Panc1 (cell line): Measurements from ENCODE around the gene ZNF652. TPM values are rescaled to one million over a fixed set of nuclear protein-coding genes. Genes with fewer than 3 reads are reported as not detected.
A peak's percentile ranks its signal among the peaks of the same experiment; 100 is the strongest.
"Not testable (repeated sequence)": the region's sequence is repeated elsewhere in the genome, so short reads cannot be mapped to it uniquely, and the experiment has no call there.

Experiments used
- ATAC-seq: fragments of 200-7000 bp; cut with Tn5 transposase; 2 replicates; pipeline ENCODE4 v1.9.1; 2020; ENCODE audit warnings: mild to moderate bottlenecking, moderate library complexity
- BruUV-seq: library from RNA; stranded (reverse); fragments of 400-500 nt; replicated peaks from 2 replicates; lab custom pipeline; 2021; lab: Mats Ljungman, UMichigan
- CTCF ChIA-PET: fragments of 300-600 bp; sonication (Branson Sonifier 250); formaldehyde crosslinking; loops from one replicate; lab custom pipeline; 2022; ENCODE audit warnings: antibody characterized with exemption; lab: Charles Lee
- POLR2A ChIA-PET: fragments of 300-600 bp; sonication (Branson Sonifier 250); formaldehyde crosslinking; loops from one replicate; lab custom pipeline; 2022; ENCODE audit warnings: antibody characterized with exemption; lab: Charles Lee
- DNase-seq: peaks from one replicate; pipeline ENCODE4 v3.0.0-alpha.2; 2010; ENCODE audit warnings: low read depth, low spot score
- H3K27ac ChIP-seq: 2 replicates; pipeline ENCODE4 v1.5.1; 2011; ENCODE audit warnings: mild to moderate bottlenecking, low read length, inconsistent platforms
- H3K27me3 ChIP-seq: fragments of 200-500 bp; sonication (Bioruptor generic); 2 replicates; pipeline ENCODE4 v1.6.0; 2014; ENCODE audit warnings: low read length, inconsistent platforms; ENCODE audit not compliant: control insufficient read depth, insufficient read depth
- H3K36me3 ChIP-seq: fragments of 200-500 bp; sonication (Bioruptor generic); 2 replicates; pipeline ENCODE4 v1.5.1; 2014; ENCODE audit warnings: inconsistent platforms, mild to moderate bottlenecking, low read length, moderate library complexity; ENCODE audit not compliant: control insufficient read depth, insufficient read depth
- H3K4me1 ChIP-seq: 2 replicates; pipeline ENCODE4 v1.5.1; 2011; ENCODE audit warnings: inconsistent platforms, mild to moderate bottlenecking, low read length, moderate library complexity; ENCODE audit not compliant: control insufficient read depth, insufficient read depth
- H3K4me3 ChIP-seq, 2 experiments: 2 replicates each; pipeline ENCODE4 v1.5.1; 2011 to 2012; ENCODE audit warnings: low read depth in 2 of 2, low read length in 2 of 2, mild to moderate bottlenecking in 2 of 2, inconsistent platforms in 1 of 2, moderate library complexity in 1 of 2
- H3K9me3 ChIP-seq: fragments of 200-500 bp; sonication (Bioruptor generic); 2 replicates; pipeline ENCODE4 v1.5.1; 2014; ENCODE audit warnings: low read depth, mild to moderate bottlenecking, inconsistent platforms, low read length, moderate library complexity; ENCODE audit not compliant: control insufficient read depth, insufficient read depth
- POLR2AphosphoS5 ChIP-seq: IDR thresholded peaks from 2 replicates; pipeline ENCODE4 v1.6.1; 2012; ENCODE audit warnings: mild to moderate bottlenecking, low read depth, low read length, moderate library complexity
- REST ChIP-seq, 2 experiments: IDR thresholded peaks; 2 replicates each; pipeline ENCODE4 v1.6.1; 2011 to 2012; ENCODE audit warnings: low read depth in 2 of 2, control low read depth in 1 of 2, low read length in 1 of 2, mild to moderate bottlenecking in 1 of 2, moderate library complexity in 1 of 2; ENCODE audit not compliant: insufficient read depth in 1 of 2
- SIN3A ChIP-seq: IDR thresholded peaks from 2 replicates; pipeline ENCODE4 v1.6.1; 2012; ENCODE audit warnings: low read depth, mild to moderate bottlenecking, low read length, moderate library complexity, borderline replicate concordance; ENCODE audit not compliant: insufficient read depth
- TCF7L2 ChIP-seq: IDR thresholded peaks from 2 replicates; pipeline ENCODE4 v1.6.1; 2011; ENCODE audit warnings: mild to moderate bottlenecking, low read depth, low read length, inconsistent platforms
- in situ Hi-C: cut with HindIII; loops from 2 replicates; pipeline ENCODE4 v1.10.0; 2016; ENCODE audit warnings: low sequenced_read_pairs, low pct_unique_long_range_greater_than_20kb
- intact Hi-C: fragments of 100-400 bp; cut with micrococcal nuclease; formaldehyde crosslinking; loops from one replicate; pipeline ENCODE4 v1.10.0; 2022; ENCODE audit not compliant: unreplicated experiment
- total RNA-seq: library from RNA; stranded (reverse); gene quantifications from one replicate; pipeline ENCODE4 v1.2.1, GENCODE V29; 2021; ENCODE audit not compliant: unreplicated experiment
- TF ChIP-seq, protein P1 (sequence below): fragments of 450-650 bp; IDR thresholded peaks from 2 replicates; pipeline ENCODE4 v1.5.1; 2017; ENCODE audit warnings: mild to moderate bottlenecking

Gene ZNF652
- total RNA-seq, 1 experiment from 2014 or later, result 42.4 TPM

DNA sequence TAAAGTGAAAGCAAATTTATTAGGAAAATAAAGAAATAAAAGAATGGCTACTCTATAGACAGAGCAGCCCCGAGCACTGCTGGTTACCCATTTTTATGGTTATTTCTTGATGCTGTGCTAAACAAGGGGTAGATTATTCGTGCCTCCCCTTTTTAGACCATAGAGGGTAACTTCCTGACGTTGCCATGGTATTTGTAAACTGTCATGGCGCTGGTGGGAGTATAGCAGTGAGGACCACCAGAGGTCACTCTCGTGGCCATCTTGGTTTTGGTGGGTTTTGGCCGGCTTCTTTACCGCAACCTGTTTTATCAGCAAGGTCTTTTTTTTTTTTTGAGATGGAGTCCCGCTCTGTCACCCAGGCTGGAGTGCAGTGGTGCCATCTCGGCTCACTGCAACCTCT lies 100.5 kb downstream of the ZNF652 start:
- in situ Hi-C loops, intact Hi-C loops, CTCF ChIA-PET: not testable (repeated sequence)

DNA sequence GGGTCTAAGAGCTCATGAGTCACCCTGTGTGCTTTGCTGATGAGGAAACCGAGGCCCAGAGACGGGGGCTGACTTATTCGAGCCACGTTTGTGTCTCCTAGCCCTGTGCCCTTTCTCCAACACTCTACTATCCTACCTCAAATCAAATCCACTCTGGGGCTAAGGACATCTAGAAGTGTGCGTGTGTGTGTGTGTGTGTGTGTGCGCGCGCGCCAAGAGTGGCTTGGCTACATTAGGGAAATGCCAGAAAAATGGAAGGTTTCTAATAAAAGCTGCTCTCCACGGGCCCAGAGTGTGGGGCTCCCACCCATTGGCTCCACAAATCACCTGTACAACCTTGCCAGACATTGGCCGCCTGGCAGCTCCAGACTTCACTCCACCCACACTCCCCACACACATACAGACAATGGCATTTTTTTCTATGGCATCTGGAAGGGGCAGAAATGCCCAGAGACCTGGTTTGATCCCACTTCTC lies 101.2 kb downstream of the ZNF652 start:
- Histone ChIP-seq H3K4me1 (no peaks in the 10 kb centered on the region), H3K27me3 (no peaks in the 10 kb centered on the region), H3K36me3 (no peaks in the 10 kb centered on the region), H3K27ac (peak overlapping the region; percentile 29), H3K9me3 (no peaks in the 10 kb centered on the region), H3K4me3 (peak overlapping the region; percentile 50 to 76)
- intact Hi-C loops (no loop called here), in situ Hi-C loops (no loop called here)
- CTCF ChIA-PET, result interaction anchor here (0.5 to 0.9 kb wide), 4 partner anchors 31 to 230 kb away, joined by 3 to 5 read pairs (median 3); partner anchors contain the start of gene PHOSPHO1
- DNase-seq (no peak), ATAC-seq (peak; percentile 28)
- POLR2A ChIA-PET, result interaction anchor here (1.4 kb wide), 1 partner anchor 21 kb away, joined by 6 read pairs; no protein-coding TSS in a partner anchor
- BruUV-seq, result no TSS peak
- TF ChIP-seq TCF7L2, result no peak
- TF ChIP-seq POLR2AphosphoS5, result no peak
- TF ChIP-seq, protein P1, sequence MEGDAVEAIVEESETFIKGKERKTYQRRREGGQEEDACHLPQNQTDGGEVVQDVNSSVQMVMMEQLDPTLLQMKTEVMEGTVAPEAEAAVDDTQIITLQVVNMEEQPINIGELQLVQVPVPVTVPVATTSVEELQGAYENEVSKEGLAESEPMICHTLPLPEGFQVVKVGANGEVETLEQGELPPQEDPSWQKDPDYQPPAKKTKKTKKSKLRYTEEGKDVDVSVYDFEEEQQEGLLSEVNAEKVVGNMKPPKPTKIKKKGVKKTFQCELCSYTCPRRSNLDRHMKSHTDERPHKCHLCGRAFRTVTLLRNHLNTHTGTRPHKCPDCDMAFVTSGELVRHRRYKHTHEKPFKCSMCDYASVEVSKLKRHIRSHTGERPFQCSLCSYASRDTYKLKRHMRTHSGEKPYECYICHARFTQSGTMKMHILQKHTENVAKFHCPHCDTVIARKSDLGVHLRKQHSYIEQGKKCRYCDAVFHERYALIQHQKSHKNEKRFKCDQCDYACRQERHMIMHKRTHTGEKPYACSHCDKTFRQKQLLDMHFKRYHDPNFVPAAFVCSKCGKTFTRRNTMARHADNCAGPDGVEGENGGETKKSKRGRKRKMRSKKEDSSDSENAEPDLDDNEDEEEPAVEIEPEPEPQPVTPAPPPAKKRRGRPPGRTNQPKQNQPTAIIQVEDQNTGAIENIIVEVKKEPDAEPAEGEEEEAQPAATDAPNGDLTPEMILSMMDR, result no peak
- TF ChIP-seq SIN3A, result no peak
- no peak for TF ChIP-seq REST (IDR thresholded peaks at IDR 0.05; ENCODE audit: insufficient read depth in 1 of 2, low read depth in 2 of 2, low read length in 1 of 2)

More for the DNA sequence above, 100.5 kb downstream of the ZNF652 start:
- H3K4me3 ChIP-seq, H3K27me3 ChIP-seq, H3K9me3 ChIP-seq, H3K27ac ChIP-seq, H3K36me3 ChIP-seq, DNase-seq, ATAC-seq, BruUV-seq, H3K4me1 ChIP-seq: not testable (repeated sequence)
- POLR2A ChIA-PET, result interaction anchor here (1.4 kb wide), 1 partner anchor 22 kb away, joined by 6 read pairs; no protein-coding TSS in a partner anchor
